ENCODE data around the gene DLX2.

Gene DLX2

DNA sequence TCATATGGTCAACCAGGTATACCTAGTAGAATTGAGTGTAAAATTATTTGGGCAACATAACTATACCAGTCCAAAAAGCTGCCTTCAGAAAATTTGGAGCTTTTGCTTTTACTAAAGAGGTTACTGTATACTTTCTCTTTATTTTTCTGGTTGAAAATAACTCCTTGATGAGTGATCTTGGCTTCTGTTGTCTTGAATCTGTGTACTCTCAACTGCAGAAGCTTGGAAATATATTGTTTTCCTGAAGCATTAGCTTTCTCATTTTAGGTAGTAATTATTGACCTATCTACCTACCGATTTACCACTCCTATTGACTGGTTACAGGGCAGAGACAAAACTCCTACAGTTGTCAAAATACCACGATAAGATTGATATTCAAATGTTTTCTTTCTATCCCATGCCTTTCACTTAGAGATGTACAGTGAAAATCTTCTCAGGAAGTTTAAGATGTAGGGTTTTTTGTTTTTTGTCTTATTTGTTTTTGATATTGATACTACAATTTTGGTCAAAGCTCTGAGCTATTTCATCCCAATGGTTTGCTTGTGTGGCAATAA, 53.1 kb downstream of the DLX2 start:
- Histone ChIP-seq H3K4me1 (ENCODE audit: insufficient read depth, low read length) (peaks cover 6% of the 10 kb centered on the region; the same call in 1 of the 2 replicates), H3K9me3 (ENCODE audit: control insufficient read depth, insufficient read depth, low read length) (no peaks in the 10 kb centered on the region), H3K36me3 (ENCODE audit: insufficient read depth, low read length) (no peaks in the 10 kb centered on the region), H3K9ac (ENCODE audit: low read depth, low read length) (no peak overlapping the region)

Measured in ES-I3 (cell line).